ENCODE results near the gene ZNF618. TPM values are rescaled to one million over a fixed set of nuclear protein-coding genes. Genes with fewer than 3 reads are reported as not detected.

Gene ZNF618
- total and polyA plus RNA-seq, 8 donors: 1.2 to 19.8 (median 5.3) TPM

- DNase-seq: peak in 1 of 2 donors; percentile 15
- 82 to 91% (median 86%) methylated on average over 8 to 9 of the region's 9 CpGs for WGBS, 5 donors
- no peak for TF ChIP-seq POLR2AphosphoS5 (IDR thresholded peaks at IDR 0.05)
Measured at GRCh38 chr9:114005371-114006154, 129.5 kb downstream of the ZNF618 start.

GRCh38 chr9:114006155-114006550 is 130.0 kb downstream of the ZNF618 start:
- peaks cover 0 to 14% (median 10%) of the 10 kb centered on the region in 4 donors for H3K4me1 ChIP-seq
- no peaks in the 10 kb centered on the region for H3K9me3 ChIP-seq
- no peak for TF ChIP-seq CTCF (IDR thresholded peaks at IDR 0.05)
- TF ChIP-seq EP300 (IDR thresholded peaks at IDR 0.05): no peak
- no peak for TF ChIP-seq POLR2AphosphoS5 (IDR thresholded peaks at IDR 0.05)
- no peak for TF ChIP-seq POLR2A (IDR thresholded peaks at IDR 0.05)
- no peak overlapping the region for H3K4me3 ChIP-seq
- no peak overlapping the region for H3K27ac ChIP-seq
- WGBS, 5 donors: 65 to 85% (median 69%) methylated on average over 4 of the region's 4 CpGs
- H3K36me3 ChIP-seq: peaks cover 4 to 84% (median 79%) of the 10 kb centered on the region in 4 donors
- no peak for DNase-seq
- intact Hi-C loops (cut with DNase I; ENCODE audit: low total_unique reads): no loop called here
- no peaks in the 10 kb centered on the region for H3K27me3 ChIP-seq

More at GRCh38 chr9:114005371-114006154, 129.5 kb downstream of the ZNF618 start:
- no peaks in the 10 kb centered on the region for H3K27me3 ChIP-seq
- H3K4me3 ChIP-seq: no peak overlapping the region
- H3K9me3 ChIP-seq: no peaks in the 10 kb centered on the region
- H3K4me1 ChIP-seq: peaks cover 0 to 14% (median 10%) of the 10 kb centered on the region in 4 donors
- intact Hi-C loops (cut with DNase I; ENCODE audit: low total_unique reads): no loop called here
- peaks cover 4 to 80% (median 78%) of the 10 kb centered on the region in 4 donors for H3K36me3 ChIP-seq
- H3K27ac ChIP-seq: no peak overlapping the region

- Histone ChIP-seq H3K36me3 (peaks cover 4 to 88% (median 80%) of the 10 kb centered on the region in 4 donors), H3K4me1 (peaks cover 0 to 14% (median 10%) of the 10 kb centered on the region in 4 donors), H3K9me3 (peaks cover 0 to 1% (median 0%) of the 10 kb centered on the region in 4 donors), H3K27ac (no peak overlapping the region), H3K4me3 (no peak overlapping the region), H3K27me3 (no peaks in the 10 kb centered on the region)
- DNase-seq: peak in 1 of 2 donors; percentile 24
- TF ChIP-seq POLR2AphosphoS5 (IDR thresholded peaks at IDR 0.05) (no peak), CTCF (IDR thresholded peaks at IDR 0.05) (no peak), POLR2A (IDR thresholded peaks at IDR 0.05) (no peak), EP300 (IDR thresholded peaks at IDR 0.05) (no peak)
- WGBS, 5 donors: 75 to 89% (median 83%) methylated on average over 9 to 10 of the region's 10 CpGs
- intact Hi-C loops (cut with DNase I; ENCODE audit: low total_unique reads): no loop called here
Measured at GRCh38 chr9:114006931-114007691, 131.0 kb downstream of the ZNF618 start.

- H3K4me1 ChIP-seq: peaks cover 0 to 11% (median 9%) of the 10 kb centered on the region in 4 donors
- no peak for TF ChIP-seq POLR2A (IDR thresholded peaks at IDR 0.05)
- no peak for TF ChIP-seq EP300 (IDR thresholded peaks at IDR 0.05)
- TF ChIP-seq POLR2AphosphoS5 (IDR thresholded peaks at IDR 0.05): no peak
- no peak for TF ChIP-seq CTCF (IDR thresholded peaks at IDR 0.05)
- H3K27ac ChIP-seq: no peak overlapping the region
- no peaks in the 10 kb centered on the region for H3K27me3 ChIP-seq
- peak in 1 of 2 donors; percentile 17 for DNase-seq
- no peak overlapping the region for H3K4me3 ChIP-seq
- peaks cover 4 to 81% (median 81%) of the 10 kb centered on the region in 4 donors for H3K36me3 ChIP-seq
- intact Hi-C loops (cut with DNase I; ENCODE audit: low total_unique reads): no loop called here
- peaks cover 0 to 5% (median 0%) of the 10 kb centered on the region in 4 donors for H3K9me3 ChIP-seq
- 82 to 96% (median 89%) methylated on average over 16 to 18 of the region's 18 CpGs for WGBS, 5 donors
Measured at GRCh38 chr9:114007991-114008666, 132.0 kb downstream of the ZNF618 start.

All from stomach (tissue), 9 donors.